MM.1S (cell line): Measurements from ENCODE around the gene ADAMTSL3.
A peak's percentile ranks its signal among the peaks of the same experiment; 100 is the strongest.

ENCODE experiments used
- DNase-seq: peaks from one replicate; pipeline ENCODE4 v3.0.0-alpha.2; 2015
- H2AFZ ChIP-seq: fragments of 300-600 bp; sonication (generic); 2 replicates; pipeline ENCODE4 v1.6.0; 2016; ENCODE audit warnings: antibody characterized with exemption, low read length
- H3F3A ChIP-seq: fragments of 300-600 bp; sonication (generic); 2 replicates; pipeline ENCODE4 v1.6.1; 2016; ENCODE audit warnings: mild to moderate bottlenecking, antibody characterized with exemption, low read length, moderate library complexity, mixed read lengths; ENCODE audit not compliant: insufficient read depth
- H3K27ac ChIP-seq: fragments of 300-600 bp; sonication (generic); 2 replicates; pipeline ENCODE4 v1.5.1; 2016; ENCODE audit warnings: mild to moderate bottlenecking, low read length
- H3K27me3 ChIP-seq: fragments of 300-600 bp; sonication (generic); replicated peaks from 2 replicates; pipeline ENCODE4 v1.6.0; 2016; ENCODE audit warnings: low read length; ENCODE audit not compliant: insufficient read depth
- H3K36me3 ChIP-seq: fragments of 300-600 bp; sonication (generic); replicated peaks from 2 replicates; pipeline ENCODE4 v1.6.1; 2016; ENCODE audit warnings: mild to moderate bottlenecking, low read length, mixed read lengths; ENCODE audit not compliant: insufficient read depth
- H3K4me1 ChIP-seq: fragments of 300-600 bp; sonication (generic); 2 replicates; pipeline ENCODE4 v1.6.1; 2016; ENCODE audit warnings: low read length, mixed read lengths
- H3K4me2 ChIP-seq: fragments of 300-600 bp; sonication (generic); 2 replicates; pipeline ENCODE4 v1.6.0; 2016; ENCODE audit warnings: low read depth, low read length
- H3K4me3 ChIP-seq: fragments of 300-600 bp; sonication (generic); 2 replicates; pipeline ENCODE4 v1.5.1; 2016; ENCODE audit warnings: low read length, mixed read lengths
- H3K79me2 ChIP-seq: fragments of 300-600 bp; sonication (generic); 2 replicates; pipeline ENCODE4 v1.6.1; 2016; ENCODE audit warnings: mixed run types, low read length, mixed read lengths
- H3K9ac ChIP-seq: fragments of 300-600 bp; sonication (generic); 2 replicates; pipeline ENCODE4 v1.6.1; 2016; ENCODE audit warnings: low read length, mixed read lengths
- H3K9me2 ChIP-seq: fragments of 300-600 bp; sonication (generic); replicated peaks from 2 replicates; pipeline ENCODE4 v1.6.1; 2016; ENCODE audit warnings: mild to moderate bottlenecking, low read length, mixed read lengths; ENCODE audit not compliant: insufficient read depth
- H3K9me3 ChIP-seq: fragments of 300-600 bp; sonication (generic); replicated peaks from 2 replicates; pipeline ENCODE4 v1.6.1; 2016; ENCODE audit warnings: mild to moderate bottlenecking, low read length, mixed read lengths; ENCODE audit not compliant: insufficient read depth
- H4K20me1 ChIP-seq: fragments of 300-600 bp; sonication (generic); 2 replicates; pipeline ENCODE4 v1.6.1; 2016; ENCODE audit warnings: mild to moderate bottlenecking, low read length, moderate library complexity, mixed read lengths; ENCODE audit not compliant: insufficient read depth
- EZH2 ChIP-seq: fragments of 300-600 bp; sonication (generic); optimal IDR thresholded peaks from 2 replicates; pipeline ENCODE3; 2017; ENCODE audit warnings: low read depth, mild to moderate bottlenecking, antibody characterized with exemption, low read length, mixed read lengths
- EZH2phosphoT487 ChIP-seq: fragments of 300-600 bp; sonication (generic); IDR thresholded peaks from 2 replicates; pipeline ENCODE4 v1.6.1; 2018; ENCODE audit warnings: antibody characterized with exemption, low read length
- TF ChIP-seq, protein P1 (sequence below): fragments of 300-600 bp; sonication (generic); IDR thresholded peaks from 2 replicates; pipeline ENCODE4 v1.5.1; 2016; ENCODE audit warnings: antibody characterized with exemption, low read length, mixed read lengths

Gene ADAMTSL3

DNA sequence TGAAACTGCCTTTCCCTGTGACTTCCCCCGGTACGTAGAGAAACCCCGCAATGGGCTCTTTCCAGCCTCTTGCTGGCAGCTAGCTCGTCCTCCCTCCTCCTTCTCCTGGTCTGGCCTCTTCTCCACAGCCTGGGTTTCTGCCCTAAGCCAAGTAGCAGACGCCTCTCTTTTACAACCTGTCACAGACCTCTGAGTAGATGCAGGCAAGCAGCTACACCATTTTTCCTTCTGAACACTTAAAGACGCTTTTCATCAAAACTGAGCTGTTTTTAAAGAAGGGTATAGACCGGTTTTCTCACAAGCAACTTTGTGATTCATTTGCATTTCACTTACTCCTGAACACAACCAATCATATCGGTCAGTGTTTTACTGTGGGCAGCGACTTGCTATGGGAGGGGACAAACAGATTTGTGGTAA, 32.0 kb downstream of the ADAMTSL3 start:
- no peak for DNase-seq
- no peaks in the 10 kb centered on the region for H3K79me2 ChIP-seq
- H3K4me1 ChIP-seq: no peaks in the 10 kb centered on the region
- peak overlapping the region; percentile 11; the same call in 1 of the 2 replicates for H3K4me2 ChIP-seq
- H2AFZ ChIP-seq: 0 out of 2 replicates have a peak overlapping the region, but pooled peaks have one; percentile 2
- H3K9me2 ChIP-seq: no peaks in the 10 kb centered on the region
- no peak overlapping the region for H3K27ac ChIP-seq
- no peaks in the 10 kb centered on the region for H4K20me1 ChIP-seq
- no peaks in the 10 kb centered on the region for H3F3A ChIP-seq
- H3K9ac ChIP-seq: no peak overlapping the region
- H3K36me3 ChIP-seq: no peaks in the 10 kb centered on the region
- TF ChIP-seq EZH2phosphoT487 (no peak), EZH2 (no peak)
- TF ChIP-seq, protein P1, sequence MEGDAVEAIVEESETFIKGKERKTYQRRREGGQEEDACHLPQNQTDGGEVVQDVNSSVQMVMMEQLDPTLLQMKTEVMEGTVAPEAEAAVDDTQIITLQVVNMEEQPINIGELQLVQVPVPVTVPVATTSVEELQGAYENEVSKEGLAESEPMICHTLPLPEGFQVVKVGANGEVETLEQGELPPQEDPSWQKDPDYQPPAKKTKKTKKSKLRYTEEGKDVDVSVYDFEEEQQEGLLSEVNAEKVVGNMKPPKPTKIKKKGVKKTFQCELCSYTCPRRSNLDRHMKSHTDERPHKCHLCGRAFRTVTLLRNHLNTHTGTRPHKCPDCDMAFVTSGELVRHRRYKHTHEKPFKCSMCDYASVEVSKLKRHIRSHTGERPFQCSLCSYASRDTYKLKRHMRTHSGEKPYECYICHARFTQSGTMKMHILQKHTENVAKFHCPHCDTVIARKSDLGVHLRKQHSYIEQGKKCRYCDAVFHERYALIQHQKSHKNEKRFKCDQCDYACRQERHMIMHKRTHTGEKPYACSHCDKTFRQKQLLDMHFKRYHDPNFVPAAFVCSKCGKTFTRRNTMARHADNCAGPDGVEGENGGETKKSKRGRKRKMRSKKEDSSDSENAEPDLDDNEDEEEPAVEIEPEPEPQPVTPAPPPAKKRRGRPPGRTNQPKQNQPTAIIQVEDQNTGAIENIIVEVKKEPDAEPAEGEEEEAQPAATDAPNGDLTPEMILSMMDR: no peak
- H3K27me3 ChIP-seq: no peaks in the 10 kb centered on the region
- H3K4me3 ChIP-seq: no peak overlapping the region
- no peaks in the 10 kb centered on the region for H3K9me3 ChIP-seq

- no peak overlapping the region for H3K27ac ChIP-seq
- no peak overlapping the region for H3K4me3 ChIP-seq
- DNase-seq: no peak
- no peaks in the 10 kb centered on the region for H3K9me3 ChIP-seq
- H3K36me3 ChIP-seq: no peaks in the 10 kb centered on the region
- H3K9ac ChIP-seq: no peak overlapping the region
- no peaks in the 10 kb centered on the region for H3K79me2 ChIP-seq
- no peaks in the 10 kb centered on the region for H3K9me2 ChIP-seq
- H3F3A ChIP-seq: no peaks in the 10 kb centered on the region
- no peaks in the 10 kb centered on the region for H4K20me1 ChIP-seq
- H3K4me2 ChIP-seq: no peak overlapping the region
- no peak overlapping the region for H2AFZ ChIP-seq
- TF ChIP-seq EZH2 (no peak), EZH2phosphoT487 (no peak)
- TF ChIP-seq, protein P1: no peak
- H3K4me1 ChIP-seq: no peaks in the 10 kb centered on the region
- H3K27me3 ChIP-seq: no peaks in the 10 kb centered on the region
These were observed 34.3 kb downstream of the ADAMTSL3 start for GRCh38 chr15:83688201-83688600.

DNA sequence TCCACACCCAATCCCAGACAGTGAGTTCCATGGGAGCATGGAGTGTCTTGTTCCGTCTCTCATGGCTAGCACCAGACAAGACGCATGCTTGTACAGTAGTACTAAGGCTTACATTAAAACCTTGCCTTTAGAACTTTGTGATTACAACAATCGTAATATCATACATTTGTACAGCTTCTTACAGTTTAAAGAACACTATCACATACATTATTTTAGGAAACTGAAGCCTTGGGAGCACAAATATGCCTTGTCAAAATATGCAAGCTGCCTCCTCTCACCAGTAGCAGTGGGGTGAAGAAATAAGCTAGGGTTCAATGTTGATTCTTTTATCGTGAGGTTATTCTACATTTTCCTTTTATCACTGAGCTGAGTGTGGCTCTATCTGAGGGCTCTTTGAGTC, 36.8 kb downstream of the ADAMTSL3 start:
- Histone ChIP-seq H3K27me3 (no peaks in the 10 kb centered on the region), H3K9me2 (no peaks in the 10 kb centered on the region), H3K4me2 (no peak overlapping the region), H3K27ac (no peak overlapping the region), H3K4me3 (no peak overlapping the region), H3K4me1 (no peaks in the 10 kb centered on the region), H3F3A (no peaks in the 10 kb centered on the region), H3K9ac (no peak overlapping the region), H3K9me3 (no peaks in the 10 kb centered on the region), H3K79me2 (no peaks in the 10 kb centered on the region), H4K20me1 (no peaks in the 10 kb centered on the region), H3K36me3 (no peaks in the 10 kb centered on the region), H2AFZ (no peak overlapping the region)
- no peak for DNase-seq
- TF ChIP-seq, protein P1: no peak
- TF ChIP-seq EZH2phosphoT487: no peak
- no peak for TF ChIP-seq EZH2
